Astrocyte of the spinal cord (primary cell): ENCODE measurements around the gene CETN3.
"Not testable (repeated sequence)": the region's sequence is repeated elsewhere in the genome, so short reads cannot be mapped to it uniquely, and the experiment has no call there.

Experiments
- DNase-seq: peaks from one replicate; pipeline ENCODE4 v3.0.0; 2011; ENCODE audit warnings: low read depth, low spot score
- H3K4me3 ChIP-seq: 2 replicates; pipeline ENCODE4 v1.5.1; 2011; ENCODE audit warnings: low read depth, mild to moderate bottlenecking, low read length, moderate library complexity
- in situ Hi-C: cut with HindIII; loops from 2 replicates; pipeline ENCODE4 v1.10.0; 2017; ENCODE audit warnings: low sequenced_read_pairs
- TF ChIP-seq, protein P1 (sequence below): IDR thresholded peaks from 2 replicates; pipeline ENCODE4 v1.5.1; 2012; ENCODE audit warnings: low read depth, mild to moderate bottlenecking, low read length, inconsistent platforms

The CETN3 gene

DNA sequence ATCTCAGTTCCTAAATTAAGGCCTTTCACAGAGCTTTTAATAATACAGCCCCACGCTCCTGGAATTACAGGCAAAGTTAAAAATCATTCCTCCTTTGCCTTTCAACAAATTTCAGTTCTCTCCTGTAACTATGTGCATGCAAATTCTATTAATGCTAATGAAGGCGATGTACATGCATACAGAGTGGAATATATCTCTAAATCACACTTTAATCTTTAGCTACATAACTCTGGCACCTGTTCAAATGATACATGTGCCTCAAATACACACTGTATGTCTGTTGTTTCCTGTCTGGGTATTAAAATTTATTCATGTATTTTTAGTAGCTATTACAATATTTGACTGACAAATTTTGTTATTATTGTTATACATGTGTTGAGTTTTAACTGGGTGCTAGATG is 30.8 kb downstream of the CETN3 start:
- DNase-seq, result no peak
- H3K4me3 ChIP-seq, result no peak overlapping the region
- in situ Hi-C loops, result no loop called here
- TF ChIP-seq, protein P1, sequence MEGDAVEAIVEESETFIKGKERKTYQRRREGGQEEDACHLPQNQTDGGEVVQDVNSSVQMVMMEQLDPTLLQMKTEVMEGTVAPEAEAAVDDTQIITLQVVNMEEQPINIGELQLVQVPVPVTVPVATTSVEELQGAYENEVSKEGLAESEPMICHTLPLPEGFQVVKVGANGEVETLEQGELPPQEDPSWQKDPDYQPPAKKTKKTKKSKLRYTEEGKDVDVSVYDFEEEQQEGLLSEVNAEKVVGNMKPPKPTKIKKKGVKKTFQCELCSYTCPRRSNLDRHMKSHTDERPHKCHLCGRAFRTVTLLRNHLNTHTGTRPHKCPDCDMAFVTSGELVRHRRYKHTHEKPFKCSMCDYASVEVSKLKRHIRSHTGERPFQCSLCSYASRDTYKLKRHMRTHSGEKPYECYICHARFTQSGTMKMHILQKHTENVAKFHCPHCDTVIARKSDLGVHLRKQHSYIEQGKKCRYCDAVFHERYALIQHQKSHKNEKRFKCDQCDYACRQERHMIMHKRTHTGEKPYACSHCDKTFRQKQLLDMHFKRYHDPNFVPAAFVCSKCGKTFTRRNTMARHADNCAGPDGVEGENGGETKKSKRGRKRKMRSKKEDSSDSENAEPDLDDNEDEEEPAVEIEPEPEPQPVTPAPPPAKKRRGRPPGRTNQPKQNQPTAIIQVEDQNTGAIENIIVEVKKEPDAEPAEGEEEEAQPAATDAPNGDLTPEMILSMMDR, result no peak

DNA sequence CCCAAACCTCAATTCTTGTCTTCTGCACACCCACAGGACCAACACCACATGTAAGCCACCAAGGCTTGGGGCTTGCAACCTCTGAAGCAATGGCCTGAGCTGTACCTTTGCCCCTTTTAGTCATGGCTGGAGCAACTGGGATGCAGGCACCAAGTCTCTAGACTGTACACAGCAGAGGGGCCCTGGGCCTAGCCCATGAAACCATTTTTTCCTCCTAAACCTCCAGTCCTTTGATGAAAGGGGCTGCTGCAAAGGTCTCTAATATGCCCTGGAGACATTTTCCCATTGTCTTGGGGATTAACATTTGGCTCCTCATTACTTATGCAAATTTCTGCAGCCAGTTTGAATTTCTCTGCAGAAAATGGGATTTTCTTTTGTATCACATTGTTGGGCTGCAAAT is 38.3 kb downstream of the CETN3 start:
- DNase-seq, in situ Hi-C loops, H3K4me3 ChIP-seq: not testable (repeated sequence)

DNA sequence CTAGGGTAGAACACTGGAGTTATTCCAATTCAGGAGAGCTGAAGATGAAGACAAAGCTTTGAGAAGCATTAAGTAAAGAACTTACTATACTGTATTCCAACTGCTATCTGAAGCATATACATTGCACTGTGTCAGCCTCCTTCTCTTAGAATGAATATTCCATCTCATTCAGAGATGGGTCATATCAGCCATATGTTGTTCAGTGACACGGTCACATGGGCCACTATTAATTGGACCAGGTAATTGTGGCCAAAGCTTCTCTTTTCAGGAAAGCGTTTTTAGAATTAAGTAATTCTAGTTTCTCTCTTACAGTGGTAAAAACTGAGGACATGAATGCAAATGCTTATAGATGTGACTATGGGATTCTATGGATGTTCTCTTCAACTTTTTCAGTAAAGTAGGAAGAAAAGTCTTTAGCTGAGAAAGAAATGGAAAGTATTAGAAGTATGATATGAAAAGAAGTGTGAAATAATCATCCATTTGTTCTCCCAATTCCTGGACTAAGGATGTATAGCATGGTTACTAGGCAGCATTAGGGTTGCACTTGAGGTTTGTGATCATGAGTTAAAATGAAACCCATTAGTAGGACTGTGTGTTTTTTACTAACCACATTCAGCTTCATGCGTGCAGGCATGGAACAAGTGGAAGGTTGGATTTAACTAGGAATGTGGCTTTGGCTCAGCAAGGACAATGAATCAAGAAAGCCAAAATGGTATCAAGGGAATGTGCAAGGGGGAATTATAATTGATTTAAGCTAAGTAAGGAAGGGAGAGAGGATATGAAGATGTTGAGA is 40.9 kb downstream of the CETN3 start:
- TF ChIP-seq, protein P1, result no peak
- in situ Hi-C loops, result no loop called here
- no peak for DNase-seq
- H3K4me3 ChIP-seq, result no peak overlapping the region

DNA sequence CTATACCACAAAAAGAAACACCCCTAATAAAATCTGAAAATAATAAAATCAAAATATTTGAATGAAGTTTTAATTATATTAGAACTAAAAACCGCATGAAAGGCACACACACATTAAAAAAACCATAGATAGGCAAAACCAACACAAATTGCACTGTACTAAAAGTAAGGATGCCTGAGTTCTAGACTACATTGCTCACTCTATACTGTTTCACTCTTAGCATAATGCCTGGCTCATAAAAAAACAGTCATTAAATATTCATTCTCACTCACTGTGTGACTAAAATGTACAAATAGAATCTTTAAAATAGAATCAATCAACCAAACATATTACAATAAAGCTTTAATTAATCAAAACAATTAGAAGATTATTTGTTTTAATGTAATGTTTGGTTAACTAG is 41.7 kb downstream of the CETN3 start:
- in situ Hi-C loops, result no loop called here
- H3K4me3 ChIP-seq, result no peak overlapping the region
- no peak for DNase-seq
- TF ChIP-seq, protein P1, result no peak

DNA sequence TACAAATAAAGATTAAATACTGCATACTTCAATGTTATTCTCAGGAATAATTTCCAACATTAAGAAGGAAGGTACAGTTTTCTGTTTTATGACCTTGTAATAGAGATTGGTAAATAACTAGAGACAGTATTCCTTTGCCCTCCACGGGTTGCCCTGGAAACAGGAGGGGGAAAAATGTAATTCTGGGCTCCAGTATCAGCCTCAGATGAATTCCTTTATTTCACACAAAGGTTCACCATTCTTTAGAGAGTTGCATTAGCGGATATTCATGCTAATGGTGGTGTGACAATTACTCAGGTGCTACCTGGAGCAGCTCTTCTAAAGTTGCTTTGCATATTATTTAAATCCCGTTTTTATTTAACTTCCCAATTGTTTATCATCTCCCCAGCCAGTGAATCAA is 42.6 kb downstream of the CETN3 start:
- in situ Hi-C loops, result no loop called here
- TF ChIP-seq, protein P1, result no peak

DNA sequence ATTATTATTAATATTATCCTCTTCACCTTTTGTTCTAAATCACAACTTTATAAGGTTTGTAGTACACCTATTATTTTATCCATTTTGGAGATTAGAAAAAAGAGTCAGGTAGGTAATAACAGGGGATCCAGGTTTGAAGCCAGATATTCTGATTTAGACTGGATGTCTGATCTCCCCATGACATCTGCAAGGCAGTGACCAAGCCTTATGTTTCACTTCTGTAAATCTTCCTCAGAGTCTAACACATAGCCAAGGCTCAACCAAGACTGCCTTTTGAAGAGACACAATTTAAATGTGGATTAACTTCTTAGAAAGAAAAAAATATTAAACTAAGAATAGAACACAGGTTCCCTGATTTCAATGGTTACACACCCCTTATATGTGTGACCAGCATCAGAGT is 44.2 kb downstream of the CETN3 start:
- H3K4me3 ChIP-seq, result no peak overlapping the region
- no peak for DNase-seq
- in situ Hi-C loops, result no loop called here
- TF ChIP-seq, protein P1, result no peak

More for the DNA sequence above, 42.6 kb downstream of the CETN3 start:
- no peak for DNase-seq
- no peak overlapping the region for H3K4me3 ChIP-seq

DNA sequence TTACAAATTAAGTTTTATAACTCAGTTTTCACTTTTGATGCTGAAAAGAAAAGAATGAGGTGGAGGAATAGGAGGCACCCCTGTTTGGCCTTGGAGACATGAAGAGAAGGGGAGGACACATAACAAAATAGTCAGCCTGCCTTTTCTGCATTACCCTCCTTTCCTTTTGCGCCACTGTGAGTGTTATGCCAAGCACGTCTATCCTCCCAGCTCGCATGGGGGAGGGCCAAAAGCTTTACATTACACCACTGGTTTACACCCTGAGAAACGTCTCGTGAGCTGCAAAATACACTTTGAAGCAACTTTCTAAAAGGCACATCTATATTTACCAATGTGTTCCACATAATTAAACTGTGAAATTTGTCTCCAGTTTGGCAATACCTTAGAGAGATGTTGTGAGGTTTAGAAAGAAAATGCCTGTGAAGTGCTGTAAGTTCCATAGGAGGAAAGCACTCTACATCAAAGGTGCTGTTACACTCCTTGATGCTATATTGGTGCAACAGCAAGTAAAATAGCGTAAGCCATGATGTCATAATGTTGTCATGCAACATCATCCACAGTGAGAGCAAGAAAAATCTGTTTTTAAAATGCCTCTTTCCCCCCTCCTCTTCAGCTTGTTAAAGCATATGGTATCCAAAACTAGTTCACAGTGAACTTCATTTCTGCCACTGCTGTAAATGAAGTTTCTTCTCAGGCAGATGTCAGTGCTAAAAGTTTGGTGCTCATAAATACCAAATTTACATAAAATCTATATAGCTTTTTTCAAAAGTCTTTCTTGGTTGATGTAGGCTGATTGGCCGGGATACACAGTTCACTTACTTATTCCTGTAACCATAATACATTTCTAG is 50.3 kb downstream of the CETN3 start:
- in situ Hi-C loops, result no loop called here
- DNase-seq, result no peak
- TF ChIP-seq, protein P1, result no peak
- H3K4me3 ChIP-seq, result no peak overlapping the region
